GM12872 (cell line): Measurements from ENCODE around the gene ENOX1.

Experiments used
- TF ChIP-seq, protein P1 (sequence below): IDR thresholded peaks from 3 replicates; pipeline ENCODE4 v1.5.1; 2011; ENCODE audit warnings: low read depth, mild to moderate bottlenecking, low read length, moderate library complexity; ENCODE audit not compliant: insufficient read depth

ENOX1 gene

DNA sequence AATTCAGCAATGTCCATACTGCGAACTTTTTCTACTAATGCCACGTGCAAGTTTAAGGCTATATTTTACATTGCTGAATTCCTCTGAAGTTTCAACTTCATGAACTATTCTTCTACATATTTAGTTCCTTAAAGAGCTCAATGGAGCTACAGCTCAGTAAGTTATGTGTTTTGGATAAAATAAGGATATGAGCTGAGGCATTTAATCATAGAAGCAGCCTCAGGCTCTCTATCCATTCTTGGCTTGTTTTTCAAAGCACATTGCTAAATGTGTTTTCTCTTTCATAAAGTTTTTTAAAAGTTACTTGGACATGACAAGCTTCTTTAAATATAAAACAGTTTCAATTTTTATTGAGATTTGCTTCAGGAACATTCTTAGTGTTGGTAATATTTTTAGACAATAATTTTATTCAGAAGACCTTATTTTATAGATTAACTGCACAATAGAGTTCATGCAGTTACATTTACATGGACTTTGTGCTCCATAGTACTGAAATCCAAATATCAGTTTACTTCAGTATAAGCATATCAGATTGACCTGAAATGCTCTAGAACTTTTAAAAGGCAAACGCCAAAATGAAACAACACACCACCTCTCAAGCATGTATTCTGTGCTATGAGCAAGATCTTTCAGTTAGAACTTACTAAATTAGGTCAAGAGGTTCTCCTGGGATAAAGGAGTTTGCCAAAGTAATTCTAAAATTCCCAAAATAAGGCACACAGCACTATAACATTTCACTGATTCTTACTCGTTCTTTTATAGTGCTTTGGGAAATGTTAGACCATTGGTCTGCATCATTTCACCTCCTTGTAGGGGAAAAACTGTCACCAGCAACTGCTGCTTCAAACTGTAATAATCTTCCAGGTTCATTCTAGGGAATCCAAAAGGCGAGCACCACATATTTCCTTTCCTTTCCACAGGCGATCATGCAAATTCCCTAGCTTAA is 275.5 kb downstream of the ENOX1 start:
- TF ChIP-seq, protein P1, sequence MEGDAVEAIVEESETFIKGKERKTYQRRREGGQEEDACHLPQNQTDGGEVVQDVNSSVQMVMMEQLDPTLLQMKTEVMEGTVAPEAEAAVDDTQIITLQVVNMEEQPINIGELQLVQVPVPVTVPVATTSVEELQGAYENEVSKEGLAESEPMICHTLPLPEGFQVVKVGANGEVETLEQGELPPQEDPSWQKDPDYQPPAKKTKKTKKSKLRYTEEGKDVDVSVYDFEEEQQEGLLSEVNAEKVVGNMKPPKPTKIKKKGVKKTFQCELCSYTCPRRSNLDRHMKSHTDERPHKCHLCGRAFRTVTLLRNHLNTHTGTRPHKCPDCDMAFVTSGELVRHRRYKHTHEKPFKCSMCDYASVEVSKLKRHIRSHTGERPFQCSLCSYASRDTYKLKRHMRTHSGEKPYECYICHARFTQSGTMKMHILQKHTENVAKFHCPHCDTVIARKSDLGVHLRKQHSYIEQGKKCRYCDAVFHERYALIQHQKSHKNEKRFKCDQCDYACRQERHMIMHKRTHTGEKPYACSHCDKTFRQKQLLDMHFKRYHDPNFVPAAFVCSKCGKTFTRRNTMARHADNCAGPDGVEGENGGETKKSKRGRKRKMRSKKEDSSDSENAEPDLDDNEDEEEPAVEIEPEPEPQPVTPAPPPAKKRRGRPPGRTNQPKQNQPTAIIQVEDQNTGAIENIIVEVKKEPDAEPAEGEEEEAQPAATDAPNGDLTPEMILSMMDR: no peak

DNA sequence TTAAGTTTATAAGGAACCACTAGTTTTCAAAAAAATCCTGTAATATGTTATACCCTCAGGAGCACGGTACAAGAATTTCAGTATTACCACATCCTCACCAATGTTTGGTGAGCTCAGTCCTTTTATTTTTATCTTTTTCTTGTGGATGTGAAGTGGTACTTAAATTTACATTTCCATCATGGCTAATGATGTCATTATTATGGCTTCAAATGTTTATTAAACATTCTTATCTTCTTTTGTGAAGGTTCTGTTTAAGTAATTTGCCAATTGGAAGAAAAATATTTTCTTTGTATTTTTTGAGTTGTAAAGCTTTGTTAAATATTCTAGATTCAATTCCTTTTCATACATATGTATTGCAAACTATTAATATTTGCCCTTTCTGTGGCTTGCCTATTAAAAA is 291.0 kb downstream of the ENOX1 start:
- TF ChIP-seq, protein P1: no peak

DNA sequence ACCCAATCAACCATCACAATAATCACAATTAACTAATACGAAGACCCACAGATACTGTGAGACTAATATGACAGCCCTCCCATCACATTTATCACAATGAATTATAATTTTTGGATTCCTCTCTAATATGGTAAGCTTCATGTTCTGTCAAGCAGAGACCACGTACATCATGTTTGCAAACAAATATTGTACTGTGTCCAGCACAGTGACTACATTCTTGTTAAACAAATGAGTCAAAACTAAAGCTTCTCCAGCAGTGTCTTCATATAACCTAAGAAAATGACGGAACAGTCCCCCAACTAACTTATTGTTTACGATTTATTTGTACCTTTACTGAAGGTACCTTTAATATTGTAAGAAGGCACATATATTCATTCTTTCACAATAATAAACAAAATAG is 292.6 kb downstream of the ENOX1 start:
- TF ChIP-seq, protein P1: no peak

DNA sequence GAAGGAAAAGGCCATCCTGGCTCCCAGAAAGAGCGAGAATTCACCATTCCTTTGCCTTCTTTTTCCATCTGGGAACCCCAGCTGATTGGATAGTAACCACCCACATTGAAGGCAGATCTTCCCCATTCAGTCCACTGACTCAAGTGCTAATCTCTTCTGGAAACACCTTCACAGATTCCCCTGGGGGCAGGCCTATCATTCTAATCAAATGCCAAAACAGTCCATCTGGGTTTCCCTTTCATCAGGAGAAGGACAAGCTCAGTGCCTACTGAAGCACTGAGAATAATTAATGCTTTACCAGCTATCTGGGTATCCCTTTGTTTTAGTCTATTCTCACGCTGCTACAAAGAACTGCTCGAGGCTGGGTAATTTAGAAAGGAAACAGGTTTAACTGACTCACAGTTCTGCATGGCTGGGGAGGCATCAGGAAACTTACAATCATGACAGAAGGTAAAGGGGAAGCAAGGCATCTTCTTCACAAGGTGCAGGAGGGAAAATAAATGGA is 293.2 kb downstream of the ENOX1 start:
- TF ChIP-seq, protein P1: no peak

DNA sequence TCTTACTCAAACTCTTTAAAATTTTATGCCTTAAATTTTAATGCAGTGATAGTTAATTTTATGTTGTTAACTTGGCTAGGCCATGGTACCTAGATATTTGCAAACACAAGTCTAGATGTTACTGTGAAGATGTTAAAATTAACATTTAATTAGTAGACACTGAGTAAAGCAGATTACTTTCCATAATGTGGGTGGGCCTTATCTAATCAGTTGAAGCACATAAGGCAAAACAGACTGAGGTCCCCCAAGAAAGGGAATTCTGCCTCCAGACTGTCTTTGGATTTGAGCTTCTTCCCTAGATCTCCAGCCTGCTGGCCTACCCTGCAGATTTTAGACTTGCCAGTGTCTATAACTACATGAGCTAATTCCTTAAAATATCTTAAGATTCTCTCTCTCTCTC is 294.0 kb downstream of the ENOX1 start:
- TF ChIP-seq, protein P1: no peak

DNA sequence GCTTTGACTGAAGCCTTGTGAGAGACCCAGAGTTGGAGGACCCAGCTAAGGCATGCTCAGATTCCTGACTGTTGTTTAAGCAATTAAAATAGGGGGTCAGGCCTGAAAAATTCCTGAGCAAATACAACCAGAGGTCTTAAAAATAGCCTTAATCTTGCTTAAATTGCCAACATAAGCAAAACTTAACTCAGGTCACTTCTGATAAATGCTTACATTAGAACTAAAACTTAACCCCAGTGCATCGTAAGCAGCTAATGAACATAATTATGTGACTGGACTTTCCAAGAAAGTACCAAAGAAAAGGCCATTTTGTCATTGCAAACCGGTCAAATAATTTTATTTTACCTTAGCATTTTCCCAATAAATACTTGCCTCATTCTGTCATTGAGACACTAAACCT is 294.5 kb downstream of the ENOX1 start:
- TF ChIP-seq, protein P1: no peak

DNA sequence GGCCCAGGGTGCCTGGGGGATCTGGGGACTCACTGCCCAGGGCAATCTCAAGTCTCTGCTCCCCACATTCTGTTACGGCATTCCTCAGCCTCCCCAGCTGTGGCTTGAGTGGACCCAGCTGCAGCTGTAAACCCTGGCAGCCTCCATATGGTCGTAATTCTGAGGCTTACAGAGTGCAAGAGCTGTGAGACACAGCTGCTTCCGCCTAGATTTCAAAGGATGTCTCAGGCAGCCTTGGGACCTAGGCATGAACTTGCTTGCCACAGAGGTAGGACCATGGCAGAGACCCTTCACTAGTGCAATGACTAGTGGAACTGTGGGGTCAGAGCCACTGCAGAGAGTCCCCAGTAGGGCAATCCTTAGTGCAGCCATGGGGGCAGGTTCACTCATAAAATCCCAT is 297.5 kb downstream of the ENOX1 start:
- TF ChIP-seq, protein P1: no peak
